ENCODE data around the gene SLX4IP.

The SLX4IP gene

GRCh38 chr20:10551732-10552724, 116.9 kb downstream of the SLX4IP start:
- no peak for DNase-seq (ENCODE audit: low read depth)

- no peak for DNase-seq (ENCODE audit: low read depth)
Measured at GRCh38 chr20:10553326-10553984, 118.3 kb downstream of the SLX4IP start.

GRCh38 chr20:10554285-10554684, 119.2 kb downstream of the SLX4IP start:
- no peak for DNase-seq (ENCODE audit: low read depth)

- DNase-seq (ENCODE audit: low read depth), result no peak
Measured at GRCh38 chr20:10555393-10555792, 120.3 kb downstream of the SLX4IP start.

GRCh38 chr20:10555865-10556308, 120.8 kb downstream of the SLX4IP start:
- DNase-seq (ENCODE audit: low read depth), result no peak

GRCh38 chr20:10556519-10557083, 121.5 kb downstream of the SLX4IP start:
- no peak for DNase-seq (ENCODE audit: low read depth)

GRCh38 chr20:10557685-10558084, 122.6 kb downstream of the SLX4IP start:
- DNase-seq (ENCODE audit: low read depth), result no peak

- peak; percentile 5 for DNase-seq (ENCODE audit: low read depth)
Measured at GRCh38 chr20:10558635-10559187, 123.6 kb downstream of the SLX4IP start.

GRCh38 chr20:10559266-10559665, 124.2 kb downstream of the SLX4IP start:
- no peak for DNase-seq (ENCODE audit: low read depth)

- no peak for DNase-seq (ENCODE audit: low read depth)
Measured at GRCh38 chr20:10560686-10561085, 125.6 kb downstream of the SLX4IP start.

GRCh38 chr20:10561302-10561701, 126.2 kb downstream of the SLX4IP start:
- no peak for DNase-seq (ENCODE audit: low read depth)

GRCh38 chr20:10562899-10563298, 127.8 kb downstream of the SLX4IP start:
- DNase-seq (ENCODE audit: low read depth), result no peak

GRCh38 chr20:10563935-10564492, 128.9 kb downstream of the SLX4IP start:
- DNase-seq (ENCODE audit: low read depth), result no peak

GRCh38 chr20:10565191-10565921, 130.3 kb downstream of the SLX4IP start:
- no peak for DNase-seq (ENCODE audit: low read depth)

GRCh38 chr20:10565922-10566897, 131.1 kb downstream of the SLX4IP start:
- DNase-seq (ENCODE audit: low read depth), result no peak

GRCh38 chr20:10568032-10568431, 132.9 kb downstream of the SLX4IP start:
- DNase-seq (ENCODE audit: low read depth), result no peak

- no peak for DNase-seq (ENCODE audit: low read depth)
Measured at GRCh38 chr20:10571313-10571815, 136.3 kb downstream of the SLX4IP start.

GRCh38 chr20:10572853-10573252, 137.7 kb downstream of the SLX4IP start:
- no peak for DNase-seq (ENCODE audit: low read depth)

GRCh38 chr20:10573273-10573950, 138.3 kb downstream of the SLX4IP start:
- no peak for DNase-seq (ENCODE audit: low read depth)
